Measurements from ENCODE around the gene RC3H1.
"Not testable (repeated sequence)": the region's sequence is repeated elsewhere in the genome, so short reads cannot be mapped to it uniquely, and the experiment has no call there.

Gene RC3H1

GRCh38 chr1:173995475-173995874 is 26.7 kb downstream of the RC3H1 start:
- no peak for DNase-seq (ENCODE audit: low read depth)
- TF ChIP-seq CTCF (IDR thresholded peaks at IDR 0.05; ENCODE audit: control insufficient read depth, extremely low read depth, insufficient read depth), result no peak

GRCh38 chr1:173993948-173994347 is 28.2 kb downstream of the RC3H1 start:
- DNase-seq (ENCODE audit: low read depth); H3K4me3 ChIP-seq (ENCODE audit: low read depth, low read length): not testable (repeated sequence)

More at GRCh38 chr1:173995475-173995874, 26.7 kb downstream of the RC3H1 start:
- no peak overlapping the region for H3K4me3 ChIP-seq (ENCODE audit: low read depth, low read length)

- TF ChIP-seq CTCF (IDR thresholded peaks at IDR 0.05; ENCODE audit: control insufficient read depth, extremely low read depth, insufficient read depth), result no peak
- DNase-seq (ENCODE audit: low read depth), result no peak
Measured at GRCh38 chr1:173988068-173988467, 34.1 kb downstream of the RC3H1 start.

GRCh38 chr1:173986951-173987350 is 35.2 kb downstream of the RC3H1 start:
- H3K4me3 ChIP-seq (ENCODE audit: low read depth, low read length), result no peak overlapping the region
- no peak for DNase-seq (ENCODE audit: low read depth)
- no peak for TF ChIP-seq CTCF (IDR thresholded peaks at IDR 0.05; ENCODE audit: control insufficient read depth, extremely low read depth, insufficient read depth)

More at GRCh38 chr1:173988068-173988467, 34.1 kb downstream of the RC3H1 start:
- H3K4me3 ChIP-seq (ENCODE audit: low read depth, low read length), result no peak overlapping the region

GRCh38 chr1:173970252-173970651 is 51.9 kb downstream of the RC3H1 start:
- TF ChIP-seq CTCF (IDR thresholded peaks at IDR 0.05; ENCODE audit: control insufficient read depth, extremely low read depth, insufficient read depth), result no peak
- H3K4me3 ChIP-seq (ENCODE audit: low read depth, low read length), result no peak overlapping the region
- no peak for DNase-seq (ENCODE audit: low read depth)

GRCh38 chr1:173965896-173966295 is 56.3 kb downstream of the RC3H1 start:
- DNase-seq (ENCODE audit: low read depth); H3K4me3 ChIP-seq (ENCODE audit: low read depth, low read length): not testable (repeated sequence)

GRCh38 chr1:173963477-173963876 is 58.7 kb downstream of the RC3H1 start:
- no peak overlapping the region for H3K4me3 ChIP-seq (ENCODE audit: low read depth, low read length)
- TF ChIP-seq CTCF (IDR thresholded peaks at IDR 0.05; ENCODE audit: control insufficient read depth, extremely low read depth, insufficient read depth), result no peak
- DNase-seq (ENCODE audit: low read depth), result no peak

GRCh38 chr1:173960625-173961024 is 61.5 kb downstream of the RC3H1 start:
- TF ChIP-seq CTCF (IDR thresholded peaks at IDR 0.05; ENCODE audit: control insufficient read depth, extremely low read depth, insufficient read depth), result no peak
- no peak for DNase-seq (ENCODE audit: low read depth)
- no peak overlapping the region for H3K4me3 ChIP-seq (ENCODE audit: low read depth, low read length)

All from LNCaP clone FGC (cell line).